Tibial nerve (tissue), 4 donors: ENCODE measurements around the gene TUB.

Experiments used
- CTCF ChIP-seq, 5 experiments: fragments of 200-600 bp in 3 of 5; fragments of 450-650 bp in 2 of 5; sonication (generic) in 3 of 5; IDR thresholded peaks; one replicate each; pipeline ENCODE4 v1.5.1; 2016 to 2019; ENCODE audit warnings: antibody characterized with exemption in 5 of 5, mild to moderate bottlenecking in 3 of 5, moderate library complexity in 2 of 5
- EP300 ChIP-seq, 2 donors: sonication (generic); formaldehyde crosslinking; IDR thresholded peaks; one replicate each; pipeline ENCODE4 v1.6.1; 2017; ENCODE audit warnings: antibody characterized with exemption in 2 of 2, mild to moderate bottlenecking in 1 of 2
- POLR2A ChIP-seq, 2 donors: fragments of 450-650 bp; IDR thresholded peaks; one replicate each; pipeline ENCODE4 v1.6.1; 2017; ENCODE audit warnings: antibody characterized with exemption in 2 of 2, mild to moderate bottlenecking in 2 of 2, moderate library complexity in 2 of 2

GRCh38 chr11:8049084-8049483, 31.9 kb upstream of the TUB start:
- TF ChIP-seq CTCF (IDR thresholded peaks at IDR 0.05), result no peak
- TF ChIP-seq EP300 (IDR thresholded peaks at IDR 0.05), result no peak
- TF ChIP-seq POLR2A (IDR thresholded peaks at IDR 0.05), result no peak
